GM20431 (cell line): Measurements from ENCODE around the gene TRIM13.
"Not testable (repeated sequence)": the region's sequence is repeated elsewhere in the genome, so short reads cannot be mapped to it uniquely, and the experiment has no call there.

Experiments
- in situ Hi-C: fragments of 300-500 bp; cut with MseI, MboI; formaldehyde crosslinking; loops from one replicate; pipeline ENCODE4 v1.15.0; 2020; ENCODE audit warnings: low sequenced_read_pairs; ENCODE audit not compliant: unreplicated experiment

The TRIM13 gene

GRCh38 chr13:50052478-50052877, 55.6 kb downstream of the TRIM13 start:
- in situ Hi-C loops, result no loop called here

DNA sequence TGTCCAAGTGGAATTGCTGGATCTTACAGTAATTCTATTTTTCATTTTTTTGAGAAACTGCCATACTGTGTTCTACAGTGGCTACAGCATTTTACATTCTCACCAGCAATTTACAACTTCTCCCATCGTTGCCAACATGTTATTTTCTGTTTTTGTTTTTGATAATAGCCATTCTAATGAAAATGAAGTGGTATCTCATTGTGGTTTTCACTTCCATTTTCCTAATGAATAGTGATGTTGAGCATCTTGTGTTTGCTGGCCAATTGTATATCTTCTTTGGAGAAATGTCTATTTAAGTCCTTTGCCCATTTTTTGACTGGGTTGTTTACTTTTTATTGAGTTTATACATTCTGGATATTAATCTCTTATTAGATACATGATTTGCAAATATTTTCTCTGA, 57.0 kb downstream of the TRIM13 start:
- in situ Hi-C loops, result no loop called here

GRCh38 chr13:50055454-50055853, 58.6 kb downstream of the TRIM13 start:
- in situ Hi-C loops, result no loop called here

- in situ Hi-C loops, result no loop called here
Measured at GRCh38 chr13:50060718-50061117, 63.9 kb downstream of the TRIM13 start.

DNA sequence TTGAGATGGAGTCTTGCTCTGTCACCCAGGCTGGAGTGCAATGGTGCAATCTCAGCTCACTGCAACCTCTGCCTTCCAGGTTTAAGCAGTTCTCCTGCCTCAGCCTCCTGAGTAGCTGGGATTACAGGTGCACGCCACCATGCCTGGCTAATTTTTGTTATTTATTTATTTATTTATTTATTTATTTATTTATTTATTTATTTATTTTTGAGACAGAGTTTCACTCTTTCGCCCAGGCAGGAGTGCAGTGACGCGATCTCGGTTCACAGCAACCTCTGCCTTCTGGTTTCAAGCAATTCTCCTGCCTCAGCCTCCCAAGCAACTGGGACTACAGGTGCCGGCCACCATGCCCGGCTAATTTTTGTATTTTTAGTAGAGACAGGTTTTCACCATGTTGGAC, 65.5 kb downstream of the TRIM13 start:
- in situ Hi-C loops, result not testable (repeated sequence)

DNA sequence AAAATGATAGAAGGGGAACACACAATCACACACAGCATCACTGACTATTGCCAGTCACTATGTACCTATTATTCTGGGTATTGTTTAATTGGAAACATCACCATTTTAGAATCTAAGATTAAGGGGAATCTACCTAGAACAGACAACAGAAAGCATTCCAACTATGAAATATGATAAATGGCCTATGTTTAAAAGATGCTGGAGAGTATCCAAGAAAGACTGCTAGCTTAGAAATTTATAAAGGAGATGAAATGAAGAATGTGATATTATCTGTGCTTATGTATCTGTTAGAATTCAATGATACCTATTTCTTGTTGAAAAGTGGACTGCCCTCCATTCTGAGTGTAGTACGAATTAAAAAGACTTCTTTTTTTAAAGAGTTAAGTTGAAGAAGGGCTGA, 68.9 kb downstream of the TRIM13 start:
- in situ Hi-C loops, result no loop called here
